ENCODE results near the gene LIMD2.

The LIMD2 gene

DNA sequence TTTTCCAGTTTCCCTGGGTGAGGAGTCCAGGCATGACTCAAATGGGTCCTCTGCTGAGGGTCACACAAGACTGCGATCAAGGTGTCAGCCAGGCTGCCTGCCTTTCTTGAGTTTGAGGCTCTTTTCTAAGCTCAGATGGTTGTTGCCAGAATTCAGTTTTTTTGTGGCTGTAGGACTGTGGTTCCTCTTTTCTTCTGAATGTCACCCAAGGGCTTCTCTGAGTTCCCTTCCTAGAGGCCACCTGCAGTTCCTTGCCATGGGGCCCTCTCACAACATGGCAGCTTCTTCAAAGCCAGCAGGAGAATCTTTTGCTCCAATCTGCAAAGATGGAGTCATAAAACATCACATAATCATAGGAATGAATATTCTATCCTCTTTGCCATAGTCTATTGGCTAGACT is 17.5 kb downstream of the LIMD2 start:
- no peak for DNase-seq

DNA sequence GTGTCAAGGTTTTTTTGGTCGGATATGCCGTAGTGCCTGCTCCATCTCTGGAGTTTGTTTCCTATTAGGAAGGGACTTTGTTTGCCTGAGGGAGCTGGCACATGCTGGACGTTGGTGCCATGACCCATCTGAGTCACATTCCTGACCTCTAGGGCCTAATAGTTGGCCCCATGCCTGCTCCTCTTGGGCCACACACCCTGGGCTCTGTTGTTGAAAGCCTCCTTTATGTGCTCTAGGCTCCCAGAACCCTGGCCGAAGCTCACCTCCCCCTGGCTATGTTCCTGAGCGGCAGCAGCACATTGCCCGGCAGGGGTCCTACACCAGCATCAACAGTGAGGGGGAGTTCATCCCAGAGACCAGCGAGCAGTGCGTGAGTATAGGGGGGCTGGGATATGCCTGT is 18.4 kb downstream of the LIMD2 start:
- DNase-seq: no peak

DNA sequence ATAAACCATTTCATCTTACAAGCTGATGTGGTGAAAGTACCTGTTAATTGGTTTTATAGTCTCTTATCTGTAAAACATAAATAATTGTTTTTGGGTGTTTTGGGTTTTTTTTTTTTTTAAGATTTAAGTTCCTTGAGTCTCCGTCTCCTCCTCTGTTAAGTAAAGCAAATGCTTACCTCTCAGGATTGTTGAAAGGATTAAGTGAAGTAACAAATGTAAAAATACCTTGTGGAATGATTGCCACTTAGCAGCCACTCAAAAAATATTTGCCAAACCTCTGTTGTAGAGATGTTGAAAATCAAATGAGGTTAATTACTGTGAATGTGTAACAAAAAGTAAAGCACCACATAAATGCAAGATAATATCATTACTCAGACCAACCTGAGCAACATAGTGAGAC is 19.2 kb downstream of the LIMD2 start:
- DNase-seq: no peak

DNA sequence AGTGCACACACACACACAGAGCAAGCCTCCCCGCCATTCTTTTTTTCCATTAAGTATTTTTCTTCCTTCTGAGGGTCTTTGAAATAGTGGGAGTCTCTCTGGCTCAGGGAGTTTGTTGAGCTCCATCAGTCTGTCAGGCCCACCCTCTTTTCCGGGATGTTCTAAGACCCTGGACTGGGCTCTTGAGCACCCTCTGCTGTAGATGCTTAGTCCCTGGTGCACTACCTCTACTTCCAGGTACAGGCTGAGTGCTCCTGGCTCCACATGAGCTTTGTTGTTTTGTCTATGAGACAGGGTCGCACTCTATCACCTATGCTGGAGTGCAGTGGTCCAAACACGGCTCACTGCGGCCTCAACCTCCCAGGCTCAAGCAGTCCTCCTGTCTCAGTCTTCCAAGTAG is 20.7 kb downstream of the LIMD2 start:
- DNase-seq: no peak

DNA sequence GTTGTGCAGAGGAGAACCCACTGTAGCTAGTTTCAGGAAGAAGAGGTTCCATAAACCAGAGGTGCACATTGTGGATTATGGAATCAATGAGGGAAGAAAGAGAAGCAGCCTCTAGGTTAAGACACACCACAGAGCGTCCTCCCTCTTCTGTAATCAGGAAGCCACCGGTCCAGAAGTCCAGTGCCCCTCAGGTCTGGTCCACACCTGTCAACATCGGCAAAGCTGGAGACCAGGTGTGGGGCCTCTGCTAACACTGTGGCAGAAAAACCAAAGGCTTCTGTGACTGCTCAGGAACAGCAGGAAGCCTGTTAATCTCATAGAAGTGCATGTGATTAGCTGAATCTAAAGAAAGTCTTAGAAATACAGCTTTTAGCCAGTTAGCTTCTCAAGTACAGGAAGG is 23.3 kb downstream of the LIMD2 start:
- no peak for DNase-seq

DNA sequence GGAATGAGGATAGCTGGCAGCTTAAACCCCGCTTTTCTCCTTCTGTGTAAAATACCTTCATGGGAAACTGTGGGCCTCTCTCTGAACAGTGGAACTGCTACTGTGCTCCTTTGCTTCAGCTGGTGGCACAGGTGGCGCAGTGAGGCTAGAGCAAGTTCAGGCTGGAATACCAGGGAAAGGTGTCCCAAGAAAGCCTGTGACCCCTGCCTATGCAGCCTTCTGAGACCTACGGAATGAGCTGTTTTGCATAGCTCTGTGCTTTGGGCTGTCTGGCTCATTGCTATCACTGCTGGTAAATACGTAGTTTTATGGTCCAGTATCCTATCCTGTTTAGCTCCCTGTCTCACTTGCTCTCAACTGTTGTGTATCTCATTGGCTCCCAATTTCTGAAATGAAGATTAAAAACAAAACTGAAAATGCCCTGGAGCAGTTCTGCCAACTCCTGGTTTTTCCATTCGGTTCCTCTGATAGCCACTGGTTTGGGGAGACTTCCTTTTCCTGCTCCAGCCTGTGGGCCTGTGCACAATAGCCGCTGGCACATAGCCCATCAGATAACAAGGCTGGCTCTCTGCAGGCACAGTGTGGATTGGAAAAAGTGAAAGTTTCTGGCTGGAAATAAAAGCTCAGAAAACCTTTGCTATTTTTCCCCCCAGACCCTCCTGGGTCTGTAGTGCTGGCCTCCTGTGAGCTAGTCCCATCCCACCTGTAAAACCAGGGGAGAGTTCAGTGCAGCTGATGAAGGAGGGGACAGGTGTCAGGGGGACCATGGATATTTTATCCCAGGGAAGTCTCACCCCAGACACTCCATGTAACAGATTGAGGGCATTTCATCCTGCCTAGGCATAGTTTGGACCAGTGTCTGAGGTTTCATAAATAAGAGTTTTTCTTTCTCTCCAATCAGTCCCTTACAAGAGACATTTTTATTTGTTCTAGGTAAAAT is 24.0 kb downstream of the LIMD2 start:
- peak in 13 of 51 donors; percentile 17 to 42 (median 27) for DNase-seq

DNA sequence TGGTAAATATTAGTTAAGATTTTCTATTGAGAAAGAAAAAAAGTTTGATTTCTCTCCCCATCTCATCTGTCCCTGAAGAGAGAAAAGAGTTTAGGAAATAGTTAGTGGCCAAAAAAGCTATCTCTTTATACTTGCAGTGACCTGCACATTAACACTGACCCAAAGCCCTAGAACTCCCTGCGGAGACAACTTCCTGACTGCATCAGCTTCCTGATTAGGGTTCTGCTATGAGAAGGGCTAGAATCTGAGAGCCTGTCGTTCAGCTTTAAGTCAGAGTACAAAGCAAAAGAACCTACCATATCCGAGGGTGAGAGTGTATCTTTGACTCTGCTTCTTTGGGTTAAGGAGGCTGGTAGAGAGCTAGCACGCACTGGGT is 24.7 kb downstream of the LIMD2 start:
- DNase-seq: no peak

DNA sequence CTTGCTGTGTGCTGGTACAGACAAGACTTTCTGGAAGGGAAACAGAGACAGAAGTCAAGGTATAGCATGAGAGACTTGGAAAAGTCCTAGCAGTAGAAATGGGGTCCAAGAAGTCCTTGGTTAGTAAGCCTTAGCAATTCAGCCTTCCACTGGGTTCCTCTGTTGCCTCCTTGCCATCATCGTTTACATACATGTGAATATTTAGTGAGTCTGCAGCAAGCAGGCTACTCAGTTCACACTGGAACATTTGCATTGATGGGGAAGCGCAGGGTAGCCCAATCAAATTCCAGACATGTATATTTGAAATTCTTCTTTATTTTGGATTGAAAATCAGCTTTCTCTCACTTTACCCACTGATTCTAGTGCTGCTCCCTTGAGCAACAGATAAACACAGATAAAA is 27.1 kb downstream of the LIMD2 start:
- no peak for DNase-seq

DNA sequence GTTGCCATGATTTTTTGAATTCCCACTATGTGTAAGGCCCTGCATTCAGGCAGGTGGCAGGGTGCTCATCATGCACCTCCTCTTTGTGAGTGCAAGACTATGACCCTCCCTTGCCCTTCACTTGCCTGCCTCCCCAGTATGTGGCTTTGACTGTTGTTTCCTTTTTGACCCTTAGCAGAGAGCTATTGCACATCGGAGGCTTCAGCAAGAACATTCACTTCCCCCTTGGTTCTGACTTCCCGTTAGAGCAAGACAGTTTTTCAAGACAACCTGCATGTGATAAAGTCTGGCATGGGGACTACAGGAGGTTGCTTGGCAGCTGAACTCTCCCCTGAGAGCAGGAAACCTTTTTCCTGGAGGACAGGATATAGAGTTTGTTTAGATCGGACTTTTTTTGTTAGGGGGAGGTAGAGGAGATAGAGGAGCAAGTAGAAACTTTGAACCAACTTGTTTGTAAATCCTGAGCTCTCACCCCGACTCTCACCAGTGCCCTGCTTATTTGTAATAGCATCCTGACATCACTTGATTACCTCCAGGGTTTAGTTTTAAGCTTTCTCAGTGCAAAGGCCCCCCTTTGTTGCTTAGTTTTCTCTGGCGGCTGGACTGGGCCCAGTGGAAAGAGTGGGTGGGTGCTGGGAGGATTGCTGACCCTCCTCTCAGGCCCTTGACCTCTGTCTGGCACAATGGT is 34.3 kb downstream of the LIMD2 start:
- DNase-seq: peak in 2 of 51 donors; percentile 19 to 27

DNA sequence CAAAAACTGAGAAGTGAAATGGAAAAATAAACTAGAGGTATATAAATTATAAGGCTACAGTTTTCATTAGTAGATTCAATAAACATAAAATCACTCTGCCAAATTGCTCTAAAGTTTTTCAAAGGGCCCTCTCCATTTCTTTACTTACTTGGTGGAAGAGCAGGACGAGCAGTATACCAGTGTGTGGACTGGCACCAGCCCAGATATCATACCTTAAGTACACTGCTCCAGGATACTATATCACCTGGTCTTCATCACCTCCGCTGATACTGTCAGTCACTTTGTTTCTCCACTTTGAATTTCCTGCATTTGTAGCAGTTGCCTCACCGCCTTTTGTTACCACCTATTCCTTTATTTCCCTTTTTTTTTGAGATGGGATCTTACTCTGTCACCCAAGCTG is 40.1 kb downstream of the LIMD2 start:
- no peak for DNase-seq

DNA sequence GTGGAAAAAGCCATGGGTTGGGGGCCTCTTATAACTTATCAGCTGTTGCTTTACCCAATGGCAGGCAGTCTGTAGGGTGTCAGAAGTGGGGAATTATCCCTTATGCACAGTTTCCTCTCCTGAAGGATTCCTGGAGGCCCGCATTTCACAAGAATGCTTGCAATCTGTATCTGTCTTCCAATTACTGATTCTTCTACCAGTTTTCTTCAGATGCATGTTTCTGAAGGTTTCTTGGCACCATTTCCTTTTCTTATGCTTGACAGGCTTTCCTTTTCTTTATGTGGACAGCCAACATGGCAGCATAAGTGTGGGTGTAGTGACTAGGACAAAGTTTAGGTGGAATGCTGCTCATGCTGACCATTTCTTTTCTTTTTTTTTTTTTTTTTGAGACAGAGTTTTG is 41.6 kb downstream of the LIMD2 start:
- no peak for DNase-seq

DNA sequence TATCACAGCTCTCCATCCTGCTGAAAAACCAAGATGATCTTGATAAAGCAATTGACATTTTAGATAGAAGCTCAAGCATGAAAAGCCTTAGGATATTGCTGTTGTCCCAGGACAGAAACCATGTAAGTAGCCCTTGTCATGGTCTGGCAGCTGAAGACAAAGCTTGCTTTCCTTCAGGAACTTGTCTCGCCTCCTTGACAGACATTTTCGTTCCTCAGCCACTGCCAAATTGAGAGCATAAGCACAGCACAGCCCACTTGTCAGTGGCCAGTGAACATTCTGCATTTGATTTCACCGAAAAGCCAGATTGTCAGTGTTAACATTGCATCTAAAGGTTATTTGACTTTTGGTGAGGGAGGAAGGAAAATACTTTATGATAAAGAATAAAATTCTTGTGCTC is 42.1 kb downstream of the LIMD2 start:
- no peak for DNase-seq

DNA sequence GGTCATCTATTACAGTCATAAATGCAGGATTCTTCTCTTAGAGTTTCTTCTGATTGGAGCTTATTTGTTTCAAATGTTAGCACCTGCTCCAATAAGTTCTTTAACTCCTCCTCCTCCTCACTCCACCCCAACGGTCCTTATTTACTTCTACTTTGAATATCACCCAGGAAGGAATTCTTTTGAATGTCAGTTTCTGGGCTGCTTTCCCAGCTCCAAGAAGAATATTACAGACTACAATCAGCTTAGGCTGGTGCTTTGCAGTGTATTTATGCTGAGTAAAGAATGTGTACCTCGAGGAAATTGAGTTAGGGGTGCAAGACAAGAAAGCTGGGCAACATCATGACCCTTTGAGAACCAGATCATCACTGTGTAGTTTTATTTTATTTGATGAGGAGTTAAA is 46.9 kb downstream of the LIMD2 start:
- no peak for DNase-seq

DNA sequence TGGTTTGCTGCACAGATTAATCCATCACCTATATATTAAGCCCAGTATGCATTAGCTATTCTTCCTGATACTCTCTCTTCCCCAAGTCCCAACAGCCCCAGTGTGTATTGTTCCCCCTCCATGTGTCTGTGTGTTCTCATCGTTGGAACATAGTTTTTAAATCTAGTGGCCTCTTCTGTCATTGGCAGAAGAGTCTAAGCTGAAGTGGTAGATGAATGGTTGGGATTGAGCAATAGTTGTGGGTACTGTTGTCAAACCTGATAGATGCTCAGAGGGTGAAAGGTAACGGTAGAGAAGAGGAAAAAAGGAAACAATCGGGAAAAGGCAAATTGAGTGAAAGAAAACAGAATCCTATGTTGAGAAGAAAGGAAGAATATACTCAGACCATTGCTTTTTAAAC is 47.8 kb downstream of the LIMD2 start:
- no peak for DNase-seq

DNA sequence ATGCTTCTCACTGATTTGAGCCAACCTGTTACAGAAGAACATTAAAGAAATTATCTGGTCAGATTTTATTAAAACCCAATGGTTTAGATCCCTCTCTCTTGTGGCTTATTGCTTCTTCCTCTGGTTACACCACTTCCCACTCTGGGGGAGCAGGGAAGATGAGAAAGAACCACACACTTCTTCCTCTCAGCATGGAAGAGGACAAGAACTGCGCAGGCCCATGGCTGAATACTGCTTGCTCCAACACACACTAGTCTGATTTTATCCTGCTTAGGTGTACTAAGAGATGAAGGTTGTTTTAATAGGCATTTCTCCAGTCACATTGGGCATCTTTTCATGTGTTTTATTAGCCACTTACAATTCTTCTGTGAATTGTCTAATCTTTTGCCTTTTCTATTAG is 50.1 kb downstream of the LIMD2 start:
- peak in 1 of 51 donors; percentile 9 for DNase-seq

DNA sequence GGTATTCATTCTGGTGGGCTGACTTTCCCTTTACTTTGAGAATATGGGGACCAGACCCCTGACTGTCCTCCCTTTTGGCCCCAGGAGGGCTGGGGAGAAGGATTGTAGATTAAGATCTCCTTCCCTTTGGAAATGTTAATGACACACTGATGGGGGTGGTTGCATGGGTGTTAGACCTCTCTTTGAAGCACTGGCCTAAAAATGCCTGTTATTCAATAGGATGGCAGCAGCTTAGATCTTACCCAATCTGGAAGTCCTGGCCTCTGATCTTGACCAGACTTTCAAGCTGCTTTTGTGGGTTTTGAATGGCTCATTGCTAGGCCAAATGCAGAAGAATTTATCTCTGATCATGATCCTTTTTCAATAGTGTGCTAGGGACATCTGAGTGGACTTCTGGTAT is 52.0 kb downstream of the LIMD2 start:
- no peak for DNase-seq

DNA sequence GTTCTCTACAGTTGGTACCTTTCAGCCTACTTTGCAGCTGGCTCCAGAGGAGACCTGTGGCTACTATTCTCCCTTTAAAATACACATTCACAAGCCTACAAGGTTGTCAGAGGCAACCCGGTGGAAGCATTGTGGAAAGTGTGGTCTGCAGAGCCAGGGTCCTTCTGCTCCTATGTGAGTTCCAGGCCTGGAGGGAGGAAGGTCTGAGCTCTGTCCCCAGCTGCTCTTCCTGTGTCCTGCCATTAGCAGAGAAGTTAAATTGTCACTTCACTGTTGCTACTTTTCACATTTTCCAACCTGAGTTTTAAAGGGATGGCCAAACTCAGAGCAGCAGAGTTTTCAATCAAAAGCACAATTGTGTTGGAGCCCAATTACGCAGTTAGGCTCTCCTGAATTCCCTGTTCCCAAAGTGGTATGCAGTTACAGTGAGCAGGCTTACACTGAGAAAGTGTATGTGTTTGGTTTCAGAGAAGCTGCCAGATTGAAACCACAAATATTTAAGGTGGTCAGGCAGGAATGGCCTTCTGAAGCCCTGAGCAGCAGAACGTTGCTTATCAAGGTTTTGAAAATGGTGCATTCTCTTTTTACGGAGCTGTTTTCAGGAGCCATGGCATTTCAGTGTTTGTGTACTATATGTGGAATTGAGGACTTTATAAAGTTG is 52.7 kb downstream of the LIMD2 start:
- DNase-seq: no peak

DNA sequence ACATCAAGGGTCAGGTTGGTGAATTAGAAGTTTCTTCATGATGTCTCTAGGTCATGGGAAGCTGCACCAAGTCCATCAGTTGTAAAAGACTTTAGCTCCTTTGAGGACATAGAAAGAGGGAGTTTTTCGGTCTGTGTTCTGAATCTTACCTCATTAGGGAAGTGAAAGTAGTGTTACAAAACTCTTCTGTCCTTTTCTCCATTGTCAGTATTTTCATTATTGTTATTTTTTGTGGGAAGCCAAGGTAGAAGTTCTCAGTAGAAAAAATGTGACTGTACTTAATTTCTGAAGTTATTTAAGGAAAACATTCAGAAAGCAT is 53.5 kb downstream of the LIMD2 start:
- no peak for DNase-seq

All from hypothalamus (tissue), 51 donors.